HG03354 (cell line): ENCODE data around the gene TP73.
"Not testable (repeated sequence)": the region's sequence is repeated elsewhere in the genome, so short reads cannot be mapped to it uniquely, and the experiment has no call there.

ENCODE experiments used
- ATAC-seq: cut with Tn5 transposase; IDR thresholded peaks from one replicate; pipeline ENCODE4 v1.9.1; 2021; ENCODE audit warnings: mild to moderate bottlenecking; ENCODE audit not compliant: unreplicated experiment, poor library complexity, severe bottlenecking

Gene TP73

GRCh38 chr1:3617806-3618345 is 34.4 kb upstream of the TP73 start:
- ATAC-seq = no peak

- no peak for ATAC-seq
Measured at GRCh38 chr1:3618531-3618880, 33.8 kb upstream of the TP73 start.

GRCh38 chr1:3618881-3619671 is 33.2 kb upstream of the TP73 start:
- ATAC-seq = peak; percentile 60

- no peak for ATAC-seq
Measured at GRCh38 chr1:3620708-3621107, 31.6 kb upstream of the TP73 start.

- not testable (repeated sequence) for ATAC-seq
Measured at GRCh38 chr1:3621151-3621671, 31.1 kb upstream of the TP73 start.

GRCh38 chr1:3622102-3622501 is 30.2 kb upstream of the TP73 start:
- ATAC-seq = not testable (repeated sequence)

- ATAC-seq = no peak
Measured at GRCh38 chr1:3623441-3624199, 28.7 kb upstream of the TP73 start.

- peak; percentile 96 for ATAC-seq
Measured at GRCh38 chr1:3624200-3625136, 27.8 kb upstream of the TP73 start, which contains the start of gene TPRG1L. TSS of gene TPRG1L (plus strand) at chr1:3625015. CDS start at chr1:3625073, 58 bp downstream.

- ATAC-seq = peak; percentile 16
Measured at GRCh38 chr1:3625151-3625907, 27.0 kb upstream of the TP73 start.

GRCh38 chr1:3626025-3626424 is 26.3 kb upstream of the TP73 start:
- ATAC-seq = no peak

GRCh38 chr1:3627515-3628253 is 24.6 kb upstream of the TP73 start:
- ATAC-seq = no peak

GRCh38 chr1:3628445-3628844 is 23.9 kb upstream of the TP73 start:
- ATAC-seq = no peak

- ATAC-seq = no peak
Measured at GRCh38 chr1:3629561-3630160, 22.7 kb upstream of the TP73 start.

- no peak for ATAC-seq
Measured at GRCh38 chr1:3630161-3630611, 22.1 kb upstream of the TP73 start.

GRCh38 chr1:3630914-3631313 is 21.4 kb upstream of the TP73 start:
- ATAC-seq = no peak

- ATAC-seq = no peak
Measured at GRCh38 chr1:3631320-3632260, 20.7 kb upstream of the TP73 start.

GRCh38 chr1:3632298-3632697 is 20.0 kb upstream of the TP73 start:
- ATAC-seq = no peak
